ENCODE data around the gene COLEC12.

Gene COLEC12

GRCh38 chr18:500632-501405 lies at the start of gene COLEC12:
COLEC12 (minus strand) TSS chr18:500701; CDS start chr18:500514, 187 bp downstream.
- DNase-seq: no peak

GRCh38 chr18:549967-550366 lies 49.5 kb upstream of the COLEC12 start:
- no peak for DNase-seq

GRCh38 chr18:543447-544078 lies 43.1 kb upstream of the COLEC12 start:
- no peak for DNase-seq

- DNase-seq: no peak
Measured at GRCh38 chr18:533995-534601, 33.6 kb upstream of the COLEC12 start.

- no peak for DNase-seq
Measured at GRCh38 chr18:532632-533031, 32.1 kb upstream of the COLEC12 start.

GRCh38 chr18:532018-532417 lies 31.5 kb upstream of the COLEC12 start:
- no peak for DNase-seq

- no peak for DNase-seq
Measured at GRCh38 chr18:527146-527545, 26.6 kb upstream of the COLEC12 start.

- no peak for DNase-seq
Measured at GRCh38 chr18:526681-527080, 26.2 kb upstream of the COLEC12 start.

- DNase-seq: no peak
Measured at GRCh38 chr18:525036-525797, 24.7 kb upstream of the COLEC12 start.

- no peak for DNase-seq
Measured at GRCh38 chr18:524466-524865, 24.0 kb upstream of the COLEC12 start.

GRCh38 chr18:523561-523960 lies 23.1 kb upstream of the COLEC12 start:
- DNase-seq: no peak

GRCh38 chr18:519019-519879 lies 18.7 kb upstream of the COLEC12 start:
- no peak for DNase-seq

GRCh38 chr18:518081-518480 lies 17.6 kb upstream of the COLEC12 start:
- DNase-seq: no peak

- no peak for DNase-seq
Measured at GRCh38 chr18:515838-516237, 15.3 kb upstream of the COLEC12 start.

GRCh38 chr18:515156-515815 lies 14.8 kb upstream of the COLEC12 start:
- no peak for DNase-seq

GRCh38 chr18:513826-514530 lies 13.5 kb upstream of the COLEC12 start:
- DNase-seq: no peak

GRCh38 chr18:512957-513356 lies 12.5 kb upstream of the COLEC12 start:
- DNase-seq: no peak

- no peak for DNase-seq
Measured at GRCh38 chr18:508835-509234, 8.3 kb upstream of the COLEC12 start.

- DNase-seq: no peak
Measured at GRCh38 chr18:507636-508035, 7.1 kb upstream of the COLEC12 start.

GRCh38 chr18:506801-507200 lies 6.3 kb upstream of the COLEC12 start:
- no peak for DNase-seq

- no peak for DNase-seq
Measured at GRCh38 chr18:506264-506663, 5.8 kb upstream of the COLEC12 start.

Measured in NCI-H510A (cell line).